ENCODE measurements around the gene CHST13.

Gene CHST13, protein sequence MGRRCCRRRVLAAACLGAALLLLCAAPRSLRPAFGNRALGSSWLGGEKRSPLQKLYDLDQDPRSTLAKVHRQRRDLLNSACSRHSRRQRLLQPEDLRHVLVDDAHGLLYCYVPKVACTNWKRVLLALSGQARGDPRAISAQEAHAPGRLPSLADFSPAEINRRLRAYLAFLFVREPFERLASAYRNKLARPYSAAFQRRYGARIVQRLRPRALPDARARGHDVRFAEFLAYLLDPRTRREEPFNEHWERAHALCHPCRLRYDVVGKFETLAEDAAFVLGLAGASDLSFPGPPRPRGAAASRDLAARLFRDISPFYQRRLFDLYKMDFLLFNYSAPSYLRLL

DNA sequence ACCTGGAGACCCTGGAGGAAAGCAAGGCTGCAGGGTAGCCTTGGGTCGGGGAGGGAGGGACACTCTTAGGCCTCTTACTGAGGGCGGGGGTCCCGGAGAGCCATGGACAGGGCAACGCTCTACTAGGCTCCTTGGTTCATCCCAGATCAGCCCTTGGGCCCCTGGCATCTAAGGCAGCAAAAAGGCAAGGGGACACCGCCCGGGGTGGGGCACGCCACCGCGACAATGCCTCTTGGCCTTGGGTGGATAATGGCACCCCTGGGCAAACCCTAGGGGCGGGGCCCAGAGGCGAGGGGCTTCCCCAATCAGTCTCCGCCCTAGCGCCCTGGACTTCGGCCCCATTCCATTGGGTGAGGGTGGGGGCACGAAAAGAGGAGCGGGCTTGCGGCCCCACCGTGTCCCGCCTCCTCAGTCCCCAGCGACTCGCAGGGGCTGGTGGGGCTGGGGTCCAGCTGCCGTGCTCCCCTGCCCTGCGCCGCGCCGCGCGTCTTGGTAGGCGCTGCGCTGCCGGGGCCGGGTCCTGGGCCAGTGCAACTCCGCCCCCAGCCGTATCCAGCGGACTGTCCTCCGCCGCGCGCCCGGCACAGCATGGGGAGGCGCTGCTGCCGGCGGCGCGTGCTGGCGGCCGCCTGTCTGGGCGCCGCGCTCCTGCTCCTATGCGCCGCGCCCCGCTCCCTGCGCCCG, at the start of gene CHST13:
Gene CHST13, plus strand, starts transcription at position 411 of the 684 bp plus-strand sequence. Its CDS starts 178 bp downstream, at position 589.
- peak in 1 of 2 experiments; percentile 28 for DNase-seq

GRCh38 chr3:126474498-126475412, 49.2 kb upstream of the CHST13 start:
- peak in 1 of 2 experiments; percentile 15 for DNase-seq

DNA sequence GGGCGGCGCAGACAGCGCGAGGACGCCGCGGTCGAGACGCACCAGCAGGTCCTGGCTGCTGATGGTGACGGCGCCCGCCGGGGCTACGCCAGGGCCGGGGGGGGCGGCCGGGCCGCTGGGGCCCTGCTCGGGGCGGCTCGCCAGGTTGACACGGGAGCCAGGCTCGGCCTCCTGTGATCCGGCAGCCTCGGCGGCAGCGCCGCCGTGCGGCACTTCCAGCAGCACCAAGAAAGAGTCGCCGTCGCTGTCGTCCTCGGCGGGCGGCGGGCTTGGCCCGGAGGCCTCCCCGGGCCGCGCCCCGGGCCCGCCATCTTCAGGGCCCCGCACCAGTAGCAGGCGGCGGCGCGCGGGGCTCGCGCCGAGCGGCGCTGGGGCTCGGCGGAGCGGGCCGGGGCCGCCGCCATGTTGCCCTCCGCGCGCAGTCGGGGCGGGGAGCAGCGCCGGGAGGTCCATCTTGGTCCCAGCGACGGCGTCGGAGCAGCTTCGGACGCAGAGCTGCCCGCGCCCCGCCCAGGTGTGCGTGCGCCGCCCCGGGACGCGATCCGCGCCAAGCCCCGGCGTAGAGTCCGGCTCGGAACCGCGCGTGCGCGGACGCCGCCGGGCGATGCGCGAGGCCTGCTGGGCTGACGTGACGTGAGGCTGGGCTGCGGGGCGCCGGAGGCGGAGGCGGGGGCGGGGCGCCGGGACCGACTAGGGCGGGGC, 48.4 kb upstream of the CHST13 start, which contains the start of gene ZXDC:
Gene ZXDC, minus strand, starts transcription at position 479 of the 702 bp plus-strand sequence. Its CDS starts 26 bp downstream, at position 453.
- DNase-seq: peak; percentile 82 to 98

- peak; percentile 28 to 80 for DNase-seq
Measured at GRCh38 chr3:126476166-126477060, 47.5 kb upstream of the CHST13 start.

GRCh38 chr3:126477061-126477380, 46.9 kb upstream of the CHST13 start:
- peak in 1 of 2 experiments; percentile 31 for DNase-seq

GRCh38 chr3:126478581-126479310, 45.2 kb upstream of the CHST13 start:
- no peak for DNase-seq

DNA sequence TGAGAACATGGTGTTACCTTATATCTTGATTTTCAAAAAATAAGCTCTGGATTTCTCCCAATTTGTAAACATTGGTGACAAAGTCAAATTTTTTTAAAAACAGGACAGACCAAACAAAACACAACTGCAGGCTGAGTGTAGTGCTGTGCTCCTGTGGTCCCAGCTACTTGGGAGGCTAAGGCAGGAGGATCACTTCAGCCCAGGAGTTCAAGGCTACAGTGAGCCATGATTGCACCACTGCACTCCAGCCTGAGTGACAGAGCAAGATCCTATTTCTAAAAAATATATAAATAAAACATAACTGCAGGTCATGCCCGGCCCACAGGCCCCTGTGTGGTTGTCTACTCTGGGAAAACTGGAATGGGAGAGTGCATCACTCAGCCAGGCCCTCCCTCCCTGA, 44.3 kb upstream of the CHST13 start:
- no peak for DNase-seq

DNA sequence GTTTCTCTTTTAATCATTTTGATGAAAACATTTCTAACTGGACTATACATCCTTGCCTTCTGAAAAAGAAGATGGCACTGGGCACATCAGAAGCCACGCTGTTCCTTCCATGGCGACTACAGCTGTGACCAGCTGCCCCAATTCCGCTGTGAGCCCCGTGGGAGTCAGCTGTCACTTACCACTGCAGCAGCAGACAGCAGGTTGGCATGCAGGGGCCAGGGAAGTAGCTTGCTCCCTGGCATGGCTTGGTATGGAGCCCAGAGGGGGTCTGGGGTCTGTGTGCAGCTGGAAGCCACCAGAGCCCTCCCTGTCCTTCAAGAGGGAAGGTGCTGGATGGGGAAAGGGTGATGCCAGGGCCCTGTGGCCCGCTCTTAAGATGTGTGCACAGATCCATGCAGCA, 43.7 kb upstream of the CHST13 start:
- no peak for DNase-seq

GRCh38 chr3:126480861-126481260, 43.1 kb upstream of the CHST13 start:
- peak; percentile 78 to 85 for DNase-seq

- peak in 1 of 2 experiments; percentile 72 for DNase-seq
Measured at GRCh38 chr3:126481808-126482502, 42.0 kb upstream of the CHST13 start.

- DNase-seq: no peak
Measured at GRCh38 chr3:126482503-126483255, 41.3 kb upstream of the CHST13 start.

DNA sequence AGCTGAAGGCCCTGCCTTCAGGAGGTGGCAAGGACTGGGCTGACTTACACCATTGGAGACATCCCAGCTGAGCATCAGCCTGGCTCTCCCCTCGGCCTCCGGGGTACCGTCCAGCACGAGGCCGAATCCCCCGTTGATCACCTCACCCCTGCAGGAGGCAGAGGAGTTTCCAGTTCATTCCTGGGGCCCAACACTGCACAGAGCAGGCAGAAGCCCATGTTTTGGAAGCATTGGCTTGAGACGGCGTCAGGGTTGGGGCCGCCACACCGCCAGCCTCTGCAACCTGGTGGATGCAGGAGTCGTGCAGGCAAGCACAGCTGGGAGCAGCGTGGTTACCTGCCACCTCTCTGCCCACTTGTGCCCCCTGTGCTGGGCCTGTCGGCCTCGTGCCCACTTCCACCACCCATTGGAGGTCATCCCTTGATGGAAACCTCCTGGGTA, 40.6 kb upstream of the CHST13 start:
- DNase-seq: no peak

DNA sequence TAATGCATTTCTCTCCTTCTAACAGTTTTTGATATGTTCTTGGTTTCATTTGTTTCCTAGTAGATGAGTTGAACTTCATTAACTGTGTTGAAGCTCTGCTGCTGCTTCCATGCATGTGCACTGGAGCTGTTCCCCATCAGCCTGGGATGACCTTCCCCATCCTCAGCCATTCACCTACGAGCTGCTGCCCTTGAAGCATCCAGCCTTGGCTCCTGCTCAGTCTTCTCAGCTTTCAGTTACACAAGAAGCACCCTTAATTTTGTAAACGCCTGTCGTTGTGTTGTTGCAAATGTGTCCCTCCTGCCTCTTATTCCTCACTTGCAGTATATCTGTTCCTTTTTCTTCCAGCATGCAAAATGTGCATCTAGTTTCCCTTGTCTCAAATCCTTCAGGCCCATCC, 39.8 kb upstream of the CHST13 start:
- DNase-seq: no peak

GRCh38 chr3:126484662-126485061, 39.3 kb upstream of the CHST13 start:
- no peak for DNase-seq

GRCh38 chr3:126485176-126485897, 38.6 kb upstream of the CHST13 start:
- no peak for DNase-seq

GRCh38 chr3:126485956-126486355, 38.0 kb upstream of the CHST13 start:
- DNase-seq: no peak

- DNase-seq: peak; percentile 43 to 73
Measured at GRCh38 chr3:126486360-126486847, 37.6 kb upstream of the CHST13 start.

GRCh38 chr3:126487151-126487771, 36.7 kb upstream of the CHST13 start:
- no peak for DNase-seq

Measured in NCI-H446 (cell line).